HL-60 (cell line): ENCODE measurements around the gene SNX6.
A peak's percentile ranks its signal among the peaks of the same experiment; 100 is the strongest.

Source experiments
- DNase-seq, 2 experiments: peaks; one replicate each; pipeline ENCODE4 v3.0.0-alpha.2; 2010 to 2020; ENCODE audit warnings: low read depth in 1 of 2, low spot score in 1 of 2
- H3K27ac ChIP-seq: fragments of 250-450 bp; sonication (Bioruptor Pico); replicated peaks from 2 replicates; pipeline ENCODE4 v1.5.1; 2020; ENCODE audit warnings: mild to moderate bottlenecking, moderate library complexity
- H3K27me3 ChIP-seq: fragments of 250-450 bp; sonication (Bioruptor Pico); 2 replicates; pipeline ENCODE4 v1.5.1; 2021; ENCODE audit warnings: mild to moderate bottlenecking, moderate library complexity; ENCODE audit not compliant: insufficient read depth, poor library complexity, severe bottlenecking
- H3K4me3 ChIP-seq: replicated peaks from 2 replicates; pipeline ENCODE4 v1.5.1; 2011; ENCODE audit warnings: mild to moderate bottlenecking, control low read depth, low read length; ENCODE audit not compliant: insufficient read depth
- CTCF ChIP-seq: IDR thresholded peaks from one replicate; pipeline ENCODE4 v1.5.1; 2011; ENCODE audit warnings: low read length, control low read depth, inconsistent platforms; ENCODE audit not compliant: insufficient read depth
- GABPA ChIP-seq: IDR thresholded peaks from 2 replicates; pipeline ENCODE4 v1.6.1; 2012; ENCODE audit warnings: low read depth
- POLR2AphosphoS5 ChIP-seq: IDR thresholded peaks from 2 replicates; pipeline ENCODE4 v1.6.1; 2012; ENCODE audit warnings: low read depth
- REST ChIP-seq: IDR thresholded peaks from 2 replicates; pipeline ENCODE4 v1.6.1; 2012; ENCODE audit warnings: low read depth; ENCODE audit not compliant: insufficient replicate concordance
- SPI1 ChIP-seq: IDR thresholded peaks from 2 replicates; pipeline ENCODE4 v1.6.1; 2012; ENCODE audit warnings: low read depth, mild to moderate bottlenecking, borderline replicate concordance

The SNX6 gene

GRCh38 chr14:34673702-34674101 lies 43.8 kb upstream of the SNX6 start:
- no peak for DNase-seq
- Histone ChIP-seq H3K4me3 (no peak overlapping the region), H3K27ac (no peak overlapping the region), H3K27me3 (no peaks in the 10 kb centered on the region)
- TF ChIP-seq POLR2AphosphoS5, result no peak
- no peak for TF ChIP-seq REST
- no peak for TF ChIP-seq CTCF
- no peak for TF ChIP-seq GABPA
- TF ChIP-seq SPI1, result no peak

- peak in 1 of 2 experiments; percentile 30 for DNase-seq
- TF ChIP-seq SPI1 (peak; percentile 40; the same call in 1 of the 2 replicates), CTCF (no peak)
- Histone ChIP-seq H3K4me3 (no peak overlapping the region), H3K27ac (no peak overlapping the region), H3K27me3 (no peaks in the 10 kb centered on the region)
These were observed 41.8 kb upstream of the SNX6 start for GRCh38 chr14:34671716-34672115.

GRCh38 chr14:34668111-34668510 lies 38.2 kb upstream of the SNX6 start:
- no peak overlapping the region for H3K4me3 ChIP-seq
- no peak for TF ChIP-seq GABPA
- DNase-seq, result peak in 1 of 2 experiments; percentile 70
- H3K27ac ChIP-seq, result no peak overlapping the region
- H3K27me3 ChIP-seq, result no peaks in the 10 kb centered on the region

GRCh38 chr14:34667007-34667406 lies 37.1 kb upstream of the SNX6 start:
- TF ChIP-seq CTCF (no peak), SPI1 (no peak), GABPA (no peak), POLR2AphosphoS5 (no peak), REST (no peak)
- H3K27me3 ChIP-seq, result no peaks in the 10 kb centered on the region
- no peak overlapping the region for H3K4me3 ChIP-seq
- H3K27ac ChIP-seq, result no peak overlapping the region
- no peak for DNase-seq
